ENCODE results near the gene LRCH1. TPM values are rescaled to one million over a fixed set of nuclear protein-coding genes. Genes with fewer than 3 reads are reported as not detected.

The LRCH1 gene
- polyA plus RNA-seq, 1 donor (not counting 4 experiments of a cell fraction or from before 2014, with no cell fraction given) = 16.2 TPM

- no peaks in the 10 kb centered on the region for H3K9me3 ChIP-seq (ENCODE audit: control insufficient read depth, low read depth, low read length)
- dilution Hi-C loops (cut with MboI; ENCODE audit: extremely low pct_ligation_motif_present, low sequenced_read_pairs) = no loop called here
- peaks cover 43% of the 10 kb centered on the region for H3K79me2 ChIP-seq (ENCODE audit: control insufficient read depth, insufficient read depth, low read length)
- FAIRE-seq (no peak), DNase-seq (ENCODE audit: low read depth, low spot score) (no peak)
- no peak overlapping the region for H3K4me2 ChIP-seq (ENCODE audit: control insufficient read depth, extremely low read depth, insufficient read depth, low read depth, low read length)
- no peak overlapping the region for H3K27ac ChIP-seq (ENCODE audit: control insufficient read depth, insufficient read depth, low read length)
- peaks cover 7% of the 10 kb centered on the region for H4K20me1 ChIP-seq (ENCODE audit: control insufficient read depth, extremely low read depth, insufficient read depth, low read length)
- peaks cover 4% of the 10 kb centered on the region for H3K4me1 ChIP-seq (ENCODE audit: control insufficient read depth, extremely low read depth, insufficient read depth, low read length)
- no peaks in the 10 kb centered on the region for H3K36me3 ChIP-seq (ENCODE audit: control insufficient read depth in 2 of 2, extremely low read depth in 1 of 2, insufficient read depth in 2 of 2, low read length in 2 of 2)
- H3K27me3 ChIP-seq (ENCODE audit: control insufficient read depth, extremely low read depth, insufficient read depth, low read length) = no peaks in the 10 kb centered on the region
- no peak overlapping the region for H3K4me3 ChIP-seq (ENCODE audit: control insufficient read depth in 2 of 3, extremely low read depth in 1 of 3, insufficient read depth in 2 of 3, low read depth in 1 of 3, low read length in 3 of 3)
- TF ChIP-seq EZH2 (IDR thresholded peaks at IDR 0.05; ENCODE audit: low read length) (no peak), CTCF (optimal IDR thresholded peaks at IDR 0.05 in 1 of 3, IDR thresholded peaks at IDR 0.05 in 1 of 3, conservative IDR thresholded peaks at IDR 0.05 in 1 of 3; ENCODE audit: extremely low read depth in 1 of 3, insufficient read depth in 2 of 3, low read length in 3 of 3) (no peak)
- H3K9ac ChIP-seq (ENCODE audit: control insufficient read depth, extremely low read depth, insufficient read depth, low read length) = no peak overlapping the region
- no peaks in the 10 kb centered on the region for H3K9me1 ChIP-seq (ENCODE audit: control insufficient read depth, extremely low read depth, insufficient read depth, low read length)
- no peak overlapping the region for H2AFZ ChIP-seq (ENCODE audit: control insufficient read depth, low read length)
Observed at GRCh38 chr13:46649816-46650215, 96.8 kb downstream of the LRCH1 start.

GRCh38 chr13:46654951-46655350 lies 102.0 kb downstream of the LRCH1 start:
- Histone ChIP-seq H3K4me3 (ENCODE audit: control insufficient read depth in 2 of 3, extremely low read depth in 1 of 3, insufficient read depth in 2 of 3, low read depth in 1 of 3, low read length in 3 of 3) (no peak overlapping the region), H3K4me1 (ENCODE audit: control insufficient read depth, extremely low read depth, insufficient read depth, low read length) (peaks cover 12% of the 10 kb centered on the region), H3K36me3 (ENCODE audit: control insufficient read depth in 2 of 2, extremely low read depth in 1 of 2, insufficient read depth in 2 of 2, low read length in 2 of 2) (no peaks in the 10 kb centered on the region), H3K27ac (ENCODE audit: control insufficient read depth, insufficient read depth, low read length) (no peak overlapping the region), H4K20me1 (ENCODE audit: control insufficient read depth, extremely low read depth, insufficient read depth, low read length) (no peaks in the 10 kb centered on the region), H3K9me1 (ENCODE audit: control insufficient read depth, extremely low read depth, insufficient read depth, low read length) (no peaks in the 10 kb centered on the region), H3K79me2 (ENCODE audit: control insufficient read depth, insufficient read depth, low read length) (peaks cover 17% of the 10 kb centered on the region), H3K27me3 (ENCODE audit: control insufficient read depth, extremely low read depth, insufficient read depth, low read length) (no peaks in the 10 kb centered on the region), H3K4me2 (ENCODE audit: control insufficient read depth, extremely low read depth, insufficient read depth, low read depth, low read length) (no peak overlapping the region), H3K9me3 (ENCODE audit: control insufficient read depth, low read depth, low read length) (no peaks in the 10 kb centered on the region), H2AFZ (ENCODE audit: control insufficient read depth, low read length) (no peak overlapping the region), H3K9ac (ENCODE audit: control insufficient read depth, extremely low read depth, insufficient read depth, low read length) (no peak overlapping the region)
- FAIRE-seq = no peak
- dilution Hi-C loops (cut with MboI; ENCODE audit: extremely low pct_ligation_motif_present, low sequenced_read_pairs) = no loop called here
- TF ChIP-seq CTCF (optimal IDR thresholded peaks at IDR 0.05 in 1 of 3, IDR thresholded peaks at IDR 0.05 in 1 of 3, conservative IDR thresholded peaks at IDR 0.05 in 1 of 3; ENCODE audit: extremely low read depth in 1 of 3, insufficient read depth in 2 of 3, low read length in 3 of 3) = no peak
- no peak for TF ChIP-seq EZH2 (IDR thresholded peaks at IDR 0.05; ENCODE audit: low read length)
- DNase-seq (ENCODE audit: low read depth, low spot score) = no peak
